Measurements from ENCODE around the gene SORL1-AS1.

GRCh38 chr11:121435551-121436511 lies 16.9 kb downstream of the SORL1-AS1 start:
- no peak for TF ChIP-seq POLR2AphosphoS5 (IDR thresholded peaks at IDR 0.05)
- TF ChIP-seq CTCF (IDR thresholded peaks at IDR 0.05): no peak
- no peak for TF ChIP-seq POLR2A (IDR thresholded peaks at IDR 0.05)
